HG02981 (cell line): ENCODE results near the gene TMEM135.
"Not testable (repeated sequence)": the region's sequence is repeated elsewhere in the genome, so short reads cannot be mapped to it uniquely, and the experiment has no call there.

Experiments
- ATAC-seq: cut with Tn5 transposase; IDR thresholded peaks from one replicate; pipeline ENCODE4 v1.9.1; 2021; ENCODE audit warnings: mild to moderate bottlenecking, moderate library complexity; ENCODE audit not compliant: unreplicated experiment

The TMEM135 gene

GRCh38 chr11:87254562-87254961, 216.8 kb downstream of the TMEM135 start:
- ATAC-seq: no peak

GRCh38 chr11:87255589-87255988, 217.9 kb downstream of the TMEM135 start:
- ATAC-seq: no peak

- no peak for ATAC-seq
Measured at GRCh38 chr11:87256694-87257340, 219.1 kb downstream of the TMEM135 start.

- ATAC-seq: no peak
Measured at GRCh38 chr11:87258171-87258833, 220.6 kb downstream of the TMEM135 start.

- ATAC-seq: no peak
Measured at GRCh38 chr11:87259736-87260135, 222.0 kb downstream of the TMEM135 start.

GRCh38 chr11:87260811-87261210, 223.1 kb downstream of the TMEM135 start:
- ATAC-seq: no peak

GRCh38 chr11:87263264-87263838, 225.6 kb downstream of the TMEM135 start:
- no peak for ATAC-seq

GRCh38 chr11:87263979-87264378, 226.2 kb downstream of the TMEM135 start:
- no peak for ATAC-seq

GRCh38 chr11:87265132-87265531, 227.4 kb downstream of the TMEM135 start:
- no peak for ATAC-seq

- ATAC-seq: no peak
Measured at GRCh38 chr11:87265979-87266378, 228.2 kb downstream of the TMEM135 start.

GRCh38 chr11:87266751-87267150, 229.0 kb downstream of the TMEM135 start:
- no peak for ATAC-seq

- not testable (repeated sequence) for ATAC-seq
Measured at GRCh38 chr11:87271951-87272350, 234.2 kb downstream of the TMEM135 start.

- ATAC-seq: no peak
Measured at GRCh38 chr11:87275176-87275575, 237.4 kb downstream of the TMEM135 start.

- no peak for ATAC-seq
Measured at GRCh38 chr11:87280143-87280542, 242.4 kb downstream of the TMEM135 start.

GRCh38 chr11:87281496-87281895, 243.8 kb downstream of the TMEM135 start:
- ATAC-seq: no peak

- no peak for ATAC-seq
Measured at GRCh38 chr11:87284306-87284705, 246.6 kb downstream of the TMEM135 start.

GRCh38 chr11:87285674-87286073, 247.9 kb downstream of the TMEM135 start:
- not testable (repeated sequence) for ATAC-seq

GRCh38 chr11:87286338-87286737, 248.6 kb downstream of the TMEM135 start:
- no peak for ATAC-seq

- no peak for ATAC-seq
Measured at GRCh38 chr11:87290304-87290922, 252.7 kb downstream of the TMEM135 start.

- ATAC-seq: no peak
Measured at GRCh38 chr11:87292598-87292997, 254.9 kb downstream of the TMEM135 start.

GRCh38 chr11:87295237-87295636, 257.5 kb downstream of the TMEM135 start:
- ATAC-seq: no peak

GRCh38 chr11:87296627-87297026, 258.9 kb downstream of the TMEM135 start:
- no peak for ATAC-seq
